Nephron (organoid): ENCODE data around the gene C19orf47.
A peak's percentile ranks its signal among the peaks of the same experiment; 100 is the strongest.

Source experiments
- H3K27ac Mint-ChIP-seq, 3 experiments: 2 replicates each; pipeline ENCODE4 v1.8.0; 2020; ENCODE audit warnings: mixed read lengths in 3 of 3, mild to moderate bottlenecking in 2 of 3, moderate library complexity in 1 of 3
- H3K27me3 Mint-ChIP-seq: 2 replicates; pipeline ENCODE4 v1.8.0; 2021; ENCODE audit warnings: low read depth, mild to moderate bottlenecking, moderate library complexity, mixed read lengths
- H3K36me3 Mint-ChIP-seq: 2 replicates; pipeline ENCODE4 v1.8.0; 2020; ENCODE audit warnings: low read depth, mixed read lengths
- H3K4me1 Mint-ChIP-seq: 2 replicates; pipeline ENCODE4 v1.8.0; 2020; ENCODE audit warnings: mixed read lengths
- H3K4me3 Mint-ChIP-seq, 3 experiments: 2 replicates each; pipeline ENCODE4 v1.8.0; 2020; ENCODE audit warnings: mild to moderate bottlenecking in 3 of 3, mixed read lengths in 3 of 3, moderate library complexity in 2 of 3
- H3K9me3 Mint-ChIP-seq: 2 replicates; pipeline ENCODE4 v1.8.0; 2020; ENCODE audit warnings: mixed read lengths
- TF ChIP-seq, protein P1 (sequence below), 3 experiments: fragments of 200-600 bp; sonication (generic); IDR thresholded peaks; one replicate each; pipeline ENCODE4 v1.5.0; 2021; ENCODE audit warnings: antibody characterized with exemption in 3 of 3; ENCODE audit not compliant: unreplicated experiment in 3 of 3

C19orf47 gene

GRCh38 chr19:40303765-40304164 lies 44.4 kb downstream of the C19orf47 start:
- no peaks in the 10 kb centered on the region for H3K9me3 Mint-ChIP-seq
- no peak overlapping the region for H3K4me3 Mint-ChIP-seq
- TF ChIP-seq, protein P1, sequence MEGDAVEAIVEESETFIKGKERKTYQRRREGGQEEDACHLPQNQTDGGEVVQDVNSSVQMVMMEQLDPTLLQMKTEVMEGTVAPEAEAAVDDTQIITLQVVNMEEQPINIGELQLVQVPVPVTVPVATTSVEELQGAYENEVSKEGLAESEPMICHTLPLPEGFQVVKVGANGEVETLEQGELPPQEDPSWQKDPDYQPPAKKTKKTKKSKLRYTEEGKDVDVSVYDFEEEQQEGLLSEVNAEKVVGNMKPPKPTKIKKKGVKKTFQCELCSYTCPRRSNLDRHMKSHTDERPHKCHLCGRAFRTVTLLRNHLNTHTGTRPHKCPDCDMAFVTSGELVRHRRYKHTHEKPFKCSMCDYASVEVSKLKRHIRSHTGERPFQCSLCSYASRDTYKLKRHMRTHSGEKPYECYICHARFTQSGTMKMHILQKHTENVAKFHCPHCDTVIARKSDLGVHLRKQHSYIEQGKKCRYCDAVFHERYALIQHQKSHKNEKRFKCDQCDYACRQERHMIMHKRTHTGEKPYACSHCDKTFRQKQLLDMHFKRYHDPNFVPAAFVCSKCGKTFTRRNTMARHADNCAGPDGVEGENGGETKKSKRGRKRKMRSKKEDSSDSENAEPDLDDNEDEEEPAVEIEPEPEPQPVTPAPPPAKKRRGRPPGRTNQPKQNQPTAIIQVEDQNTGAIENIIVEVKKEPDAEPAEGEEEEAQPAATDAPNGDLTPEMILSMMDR (IDR thresholded peaks at IDR 0.05; ENCODE audit: unreplicated experiment in 3 of 3) = no peak
- no peaks in the 10 kb centered on the region for H3K36me3 Mint-ChIP-seq
- peak overlapping the region in 2 of 3 experiments; percentile 72 to 78 for H3K27ac Mint-ChIP-seq
- peaks cover 16% of the 10 kb centered on the region for H3K4me1 Mint-ChIP-seq
- H3K27me3 Mint-ChIP-seq = no peaks in the 10 kb centered on the region

GRCh38 chr19:40302224-40303011 lies 45.8 kb downstream of the C19orf47 start:
- peaks cover 16% of the 10 kb centered on the region for H3K4me1 Mint-ChIP-seq
- H3K9me3 Mint-ChIP-seq = no peaks in the 10 kb centered on the region
- H3K36me3 Mint-ChIP-seq = no peaks in the 10 kb centered on the region
- TF ChIP-seq, protein P1 (IDR thresholded peaks at IDR 0.05; ENCODE audit: unreplicated experiment in 3 of 3) = no peak
- H3K27ac Mint-ChIP-seq = no peak overlapping the region
- H3K27me3 Mint-ChIP-seq = no peaks in the 10 kb centered on the region
- H3K4me3 Mint-ChIP-seq = no peak overlapping the region

DNA sequence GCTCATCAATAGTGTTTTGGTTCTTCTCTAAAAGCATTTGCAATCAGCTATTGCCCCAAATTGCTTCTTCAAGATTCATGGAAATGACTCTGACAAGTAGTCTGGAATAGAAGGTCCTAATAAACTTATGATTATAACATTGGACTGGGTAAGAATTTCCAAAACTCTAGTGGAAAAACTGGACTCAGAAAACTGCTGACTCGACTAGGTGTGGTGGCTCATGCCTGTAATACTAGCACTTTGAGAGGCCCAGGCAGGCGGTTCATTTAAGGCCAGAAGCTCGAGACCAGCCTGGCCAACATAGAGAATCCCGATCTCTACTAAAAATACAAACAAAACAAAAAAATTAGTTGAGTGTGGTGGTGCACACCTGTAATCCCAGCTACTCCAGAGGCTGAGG lies 47.5 kb downstream of the C19orf47 start:
- TF ChIP-seq, protein P1 (IDR thresholded peaks at IDR 0.05; ENCODE audit: unreplicated experiment in 3 of 3) = no peak
- Mint-ChIP-seq H3K4me3 (no peak overlapping the region), H3K4me1 (peaks cover 16% of the 10 kb centered on the region), H3K36me3 (no peaks in the 10 kb centered on the region), H3K27me3 (no peaks in the 10 kb centered on the region), H3K9me3 (no peaks in the 10 kb centered on the region), H3K27ac (no peak overlapping the region)

- Mint-ChIP-seq H3K27me3 (no peaks in the 10 kb centered on the region), H3K27ac (no peak overlapping the region), H3K9me3 (no peaks in the 10 kb centered on the region), H3K4me3 (no peak overlapping the region), H3K4me1 (no peaks in the 10 kb centered on the region), H3K36me3 (no peaks in the 10 kb centered on the region)
- TF ChIP-seq, protein P1 (IDR thresholded peaks at IDR 0.05; ENCODE audit: unreplicated experiment in 3 of 3) = no peak
Observed at GRCh38 chr19:40298026-40298425, 50.2 kb downstream of the C19orf47 start.

DNA sequence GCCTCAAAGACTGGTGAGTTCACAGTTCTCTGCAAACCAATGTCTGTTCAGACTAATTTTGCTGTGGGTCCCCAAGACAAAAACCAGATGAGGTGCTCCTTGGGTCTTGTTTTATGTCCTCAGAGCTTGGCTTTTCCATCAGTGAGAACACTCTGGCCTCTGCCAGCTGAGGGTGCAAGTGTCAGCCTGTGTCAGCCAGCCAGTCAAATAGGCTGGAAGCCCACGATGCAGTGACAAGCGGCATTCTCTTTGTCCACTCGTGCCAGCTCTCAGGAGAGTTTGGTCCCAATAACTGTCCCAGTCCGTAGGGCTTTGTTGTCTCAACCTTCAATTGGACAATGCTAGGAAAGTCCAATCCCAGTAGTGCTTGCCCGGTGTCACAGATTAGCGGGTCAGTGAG lies 53.6 kb downstream of the C19orf47 start:
- TF ChIP-seq, protein P1 (IDR thresholded peaks at IDR 0.05; ENCODE audit: unreplicated experiment in 3 of 3) = no peak
- Mint-ChIP-seq H3K9me3 (no peaks in the 10 kb centered on the region), H3K36me3 (no peaks in the 10 kb centered on the region), H3K27me3 (no peaks in the 10 kb centered on the region), H3K27ac (peak overlapping the region in 1 of 3 experiments; percentile 45), H3K4me1 (no peaks in the 10 kb centered on the region), H3K4me3 (no peak overlapping the region)

- no peaks in the 10 kb centered on the region for H3K36me3 Mint-ChIP-seq
- no peaks in the 10 kb centered on the region for H3K27me3 Mint-ChIP-seq
- H3K9me3 Mint-ChIP-seq = no peaks in the 10 kb centered on the region
- H3K4me3 Mint-ChIP-seq = peak overlapping the region; percentile 46 to 72 (median 65)
- TF ChIP-seq, protein P1 (IDR thresholded peaks at IDR 0.05; ENCODE audit: unreplicated experiment in 3 of 3) = no peak
- peak overlapping the region; percentile 99 to 100 (median 100) for H3K27ac Mint-ChIP-seq
- peaks cover 38% of the 10 kb centered on the region for H3K4me1 Mint-ChIP-seq
Observed at GRCh38 chr19:40286971-40287421, 61.2 kb downstream of the C19orf47 start.
